ENCODE data around the gene OR9Q1.

DNA sequence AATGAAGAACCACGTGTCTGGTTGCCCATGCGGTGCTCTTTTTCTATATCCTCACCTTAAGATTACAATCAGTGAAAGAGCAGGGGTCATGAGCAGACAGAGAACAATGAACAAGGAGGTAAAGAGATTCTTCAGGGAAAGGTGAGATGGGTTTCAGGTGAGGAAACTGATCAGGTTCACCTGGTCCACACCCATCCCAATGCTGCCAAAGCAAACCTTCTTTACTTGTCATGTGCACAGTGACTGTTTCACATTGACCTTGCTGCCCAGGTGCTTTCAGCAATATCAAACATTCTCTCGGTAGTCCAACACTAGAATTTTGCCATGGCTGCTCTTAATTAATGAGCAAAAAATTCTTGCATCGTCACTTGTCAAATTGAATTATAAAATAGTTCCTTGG lies 140.7 kb downstream of the OR9Q1 start:
- TF ChIP-seq EP300 (IDR thresholded peaks at IDR 0.05; ENCODE audit: low read depth in 2 of 2, low read length in 2 of 2) (no peak), EP300 (CRISPR knock-in tag; IDR thresholded peaks at IDR 0.05; ENCODE audit: borderline replicate concordance) (no peak), HCFC1 (IDR thresholded peaks at IDR 0.05; ENCODE audit: low read depth, low read length) (no peak), ZNF263 (CRISPR knock-in tag; IDR thresholded peaks at IDR 0.05) (no peak), ZNF432 (CRISPR knock-in tag; IDR thresholded peaks at IDR 0.05; ENCODE audit: borderline replicate concordance) (no peak)
- TF ChIP-seq, protein P1, sequence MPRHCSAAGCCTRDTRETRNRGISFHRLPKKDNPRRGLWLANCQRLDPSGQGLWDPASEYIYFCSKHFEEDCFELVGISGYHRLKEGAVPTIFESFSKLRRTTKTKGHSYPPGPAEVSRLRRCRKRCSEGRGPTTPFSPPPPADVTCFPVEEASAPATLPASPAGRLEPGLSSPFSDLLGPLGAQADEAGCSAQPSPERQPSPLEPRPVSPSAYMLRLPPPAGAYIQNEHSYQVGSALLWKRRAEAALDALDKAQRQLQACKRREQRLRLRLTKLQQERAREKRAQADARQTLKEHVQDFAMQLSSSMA (CRISPR knock-in tag; IDR thresholded peaks at IDR 0.05): no peak
- TF ChIP-seq, protein P2, sequence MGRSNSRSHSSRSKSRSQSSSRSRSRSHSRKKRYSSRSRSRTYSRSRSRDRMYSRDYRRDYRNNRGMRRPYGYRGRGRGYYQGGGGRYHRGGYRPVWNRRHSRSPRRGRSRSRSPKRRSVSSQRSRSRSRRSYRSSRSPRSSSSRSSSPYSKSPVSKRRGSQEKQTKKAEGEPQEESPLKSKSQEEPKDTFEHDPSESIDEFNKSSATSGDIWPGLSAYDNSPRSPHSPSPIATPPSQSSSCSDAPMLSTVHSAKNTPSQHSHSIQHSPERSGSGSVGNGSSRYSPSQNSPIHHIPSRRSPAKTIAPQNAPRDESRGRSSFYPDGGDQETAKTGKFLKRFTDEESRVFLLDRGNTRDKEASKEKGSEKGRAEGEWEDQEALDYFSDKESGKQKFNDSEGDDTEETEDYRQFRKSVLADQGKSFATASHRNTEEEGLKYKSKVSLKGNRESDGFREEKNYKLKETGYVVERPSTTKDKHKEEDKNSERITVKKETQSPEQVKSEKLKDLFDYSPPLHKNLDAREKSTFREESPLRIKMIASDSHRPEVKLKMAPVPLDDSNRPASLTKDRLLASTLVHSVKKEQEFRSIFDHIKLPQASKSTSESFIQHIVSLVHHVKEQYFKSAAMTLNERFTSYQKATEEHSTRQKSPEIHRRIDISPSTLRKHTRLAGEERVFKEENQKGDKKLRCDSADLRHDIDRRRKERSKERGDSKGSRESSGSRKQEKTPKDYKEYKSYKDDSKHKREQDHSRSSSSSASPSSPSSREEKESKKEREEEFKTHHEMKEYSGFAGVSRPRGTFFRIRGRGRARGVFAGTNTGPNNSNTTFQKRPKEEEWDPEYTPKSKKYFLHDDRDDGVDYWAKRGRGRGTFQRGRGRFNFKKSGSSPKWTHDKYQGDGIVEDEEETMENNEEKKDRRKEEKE (IDR thresholded peaks at IDR 0.05): no peak
